ENCODE data around the gene OR9Q1.

The OR9Q1 gene

GRCh38 chr11:58216476-58216875, 192.8 kb downstream of the OR9Q1 start:
- Histone ChIP-seq H3K36me3 (ENCODE audit: control insufficient read depth in 2 of 2, insufficient read depth in 1 of 2, low read length in 2 of 2) (no peaks in the 10 kb centered on the region), H3K4me3 (ENCODE audit: low read depth, low read length) (no peak overlapping the region), H3K4me1 (ENCODE audit: control insufficient read depth, insufficient read depth, low read length) (no peaks in the 10 kb centered on the region), H3K27ac (ENCODE audit: extremely low read depth, low read depth, low read length) (no peak overlapping the region), H3K9me3 (ENCODE audit: control insufficient read depth, insufficient read depth, low read depth, low read length) (no peaks in the 10 kb centered on the region)
- ChIA-PET POLR2A (no interaction called here), CTCF (interaction anchor here (0.5 kb wide), 1 partner anchor 416 kb away, joined by 4 read pairs; no protein-coding TSS in a partner anchor)
- TF ChIP-seq ZNF629 (tag by site-specific recombination; IDR thresholded peaks at IDR 0.05) (no peak), ZNF785 (tag by site-specific recombination; IDR thresholded peaks at IDR 0.05) (no peak), ZNF350 (tag by site-specific recombination; IDR thresholded peaks at IDR 0.05) (no peak), ZFP3 (tag by site-specific recombination; IDR thresholded peaks at IDR 0.05; ENCODE audit: low read depth) (no peak), ZNF521 (tag by site-specific recombination; IDR thresholded peaks at IDR 0.05) (no peak), PRDM2 (tag by site-specific recombination; IDR thresholded peaks at IDR 0.05; ENCODE audit: borderline replicate concordance) (no peak)

GRCh38 chr11:58222721-58223120, 199.0 kb downstream of the OR9Q1 start:
- Histone ChIP-seq H3K4me3 (ENCODE audit: low read depth, low read length) (no peak overlapping the region), H3K36me3 (ENCODE audit: control insufficient read depth in 2 of 2, insufficient read depth in 1 of 2, low read length in 2 of 2) (no peaks in the 10 kb centered on the region), H3K9me3 (ENCODE audit: control insufficient read depth, insufficient read depth, low read depth, low read length) (no peaks in the 10 kb centered on the region), H3K4me1 (ENCODE audit: control insufficient read depth, insufficient read depth, low read length) (no peaks in the 10 kb centered on the region), H3K27ac (ENCODE audit: extremely low read depth, low read depth, low read length) (no peak overlapping the region)
- ChIA-PET CTCF (no interaction called here), POLR2A (no interaction called here)
- TF ChIP-seq ZNF514 (tag by site-specific recombination; IDR thresholded peaks at IDR 0.05), result no peak
- TF ChIP-seq ZNF24 (tag by site-specific recombination; IDR thresholded peaks at IDR 0.05), result no peak
- TF ChIP-seq ZNF184 (tag by site-specific recombination; IDR thresholded peaks at IDR 0.05), result no peak
- TF ChIP-seq ZNF558 (tag by site-specific recombination; IDR thresholded peaks at IDR 0.05), result no peak
- no peak for TF ChIP-seq SALL2 (tag by site-specific recombination; IDR thresholded peaks at IDR 0.05; ENCODE audit: borderline replicate concordance)
- TF ChIP-seq TRIM28 (IDR thresholded peaks at IDR 0.05; ENCODE audit: borderline replicate concordance, low read length), result no peak
- no peak for TF ChIP-seq ZNF133 (tag by site-specific recombination; IDR thresholded peaks at IDR 0.05)
- TF ChIP-seq PRDM2 (tag by site-specific recombination; IDR thresholded peaks at IDR 0.05; ENCODE audit: borderline replicate concordance), result no peak
- no peak for TF ChIP-seq ZNF280C (tag by site-specific recombination; IDR thresholded peaks at IDR 0.05)
- no peak for TF ChIP-seq ZNF791 (tag by site-specific recombination; IDR thresholded peaks at IDR 0.05)
- TF ChIP-seq ZNF121 (tag by site-specific recombination; IDR thresholded peaks at IDR 0.05), result no peak
- TF ChIP-seq ZNF664 (tag by site-specific recombination; IDR thresholded peaks at IDR 0.05), result no peak
- no peak for TF ChIP-seq ZNF239 (tag by site-specific recombination; IDR thresholded peaks at IDR 0.05)
- no peak for TF ChIP-seq ZNF555 (tag by site-specific recombination; conservative IDR thresholded peaks at IDR 0.05)
- no peak for TF ChIP-seq KLF16 (tag by site-specific recombination; IDR thresholded peaks at IDR 0.05)
